ENCODE results near the gene MAGOH.
A peak's percentile ranks its signal among the peaks of the same experiment; 100 is the strongest.

MAGOH gene

DNA sequence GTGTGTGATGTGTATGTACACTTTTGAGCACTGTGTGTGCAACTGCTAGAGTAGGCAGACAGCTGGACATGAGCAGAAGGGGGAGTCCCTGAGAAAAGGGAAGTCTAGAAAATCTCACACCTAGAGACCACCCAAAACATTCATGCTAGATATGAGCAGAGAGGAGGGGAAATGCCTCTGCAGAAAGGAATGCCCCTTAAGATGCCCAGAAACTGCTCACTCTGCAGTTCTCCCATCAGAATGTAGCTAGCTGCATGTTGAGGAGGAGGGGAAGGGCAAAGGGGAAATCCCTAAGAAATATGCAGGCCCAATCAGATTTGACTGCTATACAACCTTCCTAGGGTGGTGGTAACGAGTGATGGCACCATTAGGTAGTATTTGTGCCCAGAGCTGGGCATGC, 31.8 kb upstream of the MAGOH start:
- no peak for DNase-seq

DNA sequence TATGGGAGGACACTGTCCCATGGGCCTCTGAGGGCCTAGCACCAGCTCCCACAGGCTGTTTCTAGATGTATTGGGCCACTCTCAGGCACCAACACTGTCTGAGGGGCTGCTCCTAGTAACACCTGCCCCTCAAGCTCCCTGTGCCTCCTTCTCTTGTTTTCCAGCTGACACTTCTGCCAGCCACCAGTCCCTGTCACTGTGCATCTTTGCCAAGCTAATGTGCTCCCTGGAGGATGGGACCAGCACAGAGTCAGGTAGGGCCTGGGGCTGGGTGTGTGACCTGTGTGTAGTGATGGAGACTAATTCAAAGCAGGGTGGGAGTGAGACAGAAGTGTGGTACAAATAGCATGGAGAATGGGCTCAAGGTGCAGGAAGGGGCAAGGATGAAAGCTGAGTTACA, 29.4 kb upstream of the MAGOH start:
- DNase-seq = no peak

DNA sequence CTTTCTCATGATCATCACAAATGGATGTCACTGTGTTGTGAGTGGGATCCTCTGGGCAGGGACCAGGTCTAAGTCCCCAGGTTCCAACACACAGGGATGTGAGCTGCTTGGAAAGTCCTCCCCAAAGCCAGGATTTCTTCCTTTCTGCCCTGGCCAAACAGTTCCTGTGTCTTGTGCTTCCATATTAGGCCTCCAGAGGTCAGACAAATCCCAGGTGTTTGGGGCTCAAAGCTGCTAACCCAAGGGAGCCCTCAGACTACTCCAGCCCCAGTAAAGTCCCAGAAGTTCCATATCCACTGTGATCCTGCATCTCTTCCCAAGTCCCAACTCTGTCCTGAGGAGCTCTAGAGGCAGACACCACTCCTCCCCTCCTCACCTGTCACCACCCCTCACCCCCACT, 27.7 kb upstream of the MAGOH start:
- DNase-seq = peak; percentile 15

DNA sequence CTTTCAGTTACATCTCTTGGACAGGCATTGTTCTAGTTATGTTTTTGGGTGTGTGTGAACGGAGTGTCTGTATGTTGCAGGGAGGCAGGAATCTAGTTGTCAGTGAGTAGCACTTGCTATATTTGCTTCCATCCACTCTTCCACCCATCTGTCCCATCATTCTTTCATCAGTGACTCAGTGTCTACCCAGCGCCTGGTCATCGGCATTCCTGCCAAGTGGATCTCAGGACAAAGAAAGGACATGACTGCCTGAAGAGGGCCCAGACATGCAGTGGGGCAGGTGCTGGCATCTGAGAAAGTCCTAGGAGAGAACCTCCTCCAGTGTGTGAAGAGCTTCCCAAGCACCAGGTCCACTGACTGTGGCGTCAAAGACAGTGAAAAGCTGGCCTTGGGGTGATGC, 27.3 kb upstream of the MAGOH start:
- DNase-seq = no peak

DNA sequence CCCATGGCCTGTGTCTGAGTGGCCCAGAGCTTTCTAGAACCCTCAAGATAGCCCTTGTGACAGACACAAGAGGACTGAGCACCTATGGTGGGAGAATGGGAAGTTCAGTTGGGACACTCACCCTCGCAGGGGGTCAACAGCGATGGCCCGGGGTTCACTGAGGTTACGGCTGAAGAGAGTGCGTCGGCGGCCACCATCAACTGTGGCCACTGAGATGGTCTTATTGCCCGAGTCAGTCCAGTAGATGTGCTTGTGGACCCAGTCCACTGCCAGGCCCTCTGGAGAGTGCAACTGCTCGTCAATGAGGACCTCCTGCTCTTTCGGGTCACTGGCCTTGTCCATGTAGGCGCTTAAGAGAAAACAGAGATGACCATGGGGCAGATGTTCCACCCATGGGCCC, 25.7 kb upstream of the MAGOH start:
- DNase-seq = no peak

DNA sequence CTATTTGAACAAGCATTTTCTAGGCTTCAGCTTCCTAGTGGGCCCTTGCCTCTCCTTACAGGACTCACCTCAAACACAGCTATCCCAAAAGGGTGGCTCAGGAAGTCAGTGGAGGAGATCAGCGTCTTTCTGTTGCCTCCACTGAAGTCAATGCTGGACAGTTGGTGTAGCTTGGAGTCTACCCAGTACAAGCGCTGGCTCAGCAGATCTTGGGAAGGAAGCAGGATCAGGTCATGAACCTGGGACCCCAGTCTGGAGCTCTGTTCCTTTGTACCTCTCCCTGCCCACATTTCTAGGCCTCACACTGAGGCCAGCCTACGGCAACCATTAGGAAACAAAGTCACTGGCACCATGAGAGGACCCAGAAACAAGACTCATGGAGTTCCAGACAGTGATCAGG, 23.7 kb upstream of the MAGOH start:
- DNase-seq = no peak

DNA sequence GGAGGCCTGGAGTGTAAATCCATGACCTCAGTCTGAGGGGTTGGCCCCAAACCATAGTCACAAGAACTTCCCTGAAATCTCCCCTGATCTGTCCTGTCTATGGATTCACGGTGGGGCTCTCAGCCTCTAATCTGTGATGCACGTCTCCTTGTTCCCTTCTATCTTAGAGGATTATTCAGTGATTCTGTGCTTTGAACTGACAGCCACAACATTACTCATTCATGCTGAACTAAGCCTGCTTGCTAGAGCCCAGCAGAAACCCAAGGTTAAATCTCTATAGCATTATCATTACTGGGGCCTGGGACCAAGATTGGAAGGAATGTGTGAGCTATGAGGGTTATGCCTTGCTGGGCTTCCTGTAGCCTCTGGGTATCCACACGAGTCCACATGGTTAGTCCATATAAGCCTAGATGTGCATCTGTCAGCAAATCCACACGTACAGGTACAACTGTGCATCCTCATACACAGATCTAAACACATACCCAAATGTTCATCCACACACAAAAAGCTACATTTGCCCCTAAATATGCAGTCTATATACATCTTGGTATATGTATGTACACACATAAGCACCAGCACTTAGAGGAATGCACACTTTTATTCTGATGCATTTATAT, 22.4 kb upstream of the MAGOH start:
- DNase-seq = no peak

DNA sequence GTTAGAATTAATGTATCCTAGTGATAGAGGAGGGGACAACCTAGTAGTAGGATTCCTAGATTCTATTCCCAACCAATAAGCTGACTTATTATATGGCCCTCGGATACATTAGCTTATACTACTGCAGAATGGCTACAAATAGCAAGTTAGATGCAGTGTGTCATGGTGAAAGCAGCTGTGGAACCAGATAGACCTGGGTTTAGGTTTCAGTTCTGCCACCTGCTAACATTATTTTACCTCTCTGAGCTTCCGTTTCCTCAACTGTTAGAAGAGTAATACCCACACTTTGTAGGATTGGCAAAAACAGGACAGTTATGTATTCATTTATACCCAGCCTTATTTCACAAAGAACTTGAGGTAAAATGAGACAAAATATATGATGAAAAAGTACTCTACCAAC, 21.6 kb upstream of the MAGOH start:
- DNase-seq = no peak

DNA sequence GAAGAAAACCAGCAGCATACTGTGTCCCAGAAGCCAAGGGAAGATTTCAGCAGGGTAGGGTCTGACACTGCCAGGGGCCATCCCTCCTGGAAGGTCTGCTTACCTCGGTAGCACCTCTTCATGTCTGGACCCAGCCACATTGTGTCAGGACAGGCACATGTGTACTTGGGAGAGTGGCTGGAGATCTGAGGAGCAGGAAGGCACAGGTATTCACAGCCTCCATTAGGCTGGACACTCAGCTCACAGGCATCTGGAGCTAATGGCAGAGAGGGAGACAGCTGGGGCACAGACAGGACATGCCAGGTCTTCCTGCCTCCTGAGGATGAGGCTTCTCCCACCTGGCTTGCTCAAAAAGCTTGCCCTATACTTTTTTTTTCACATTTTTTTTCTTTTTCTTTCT, 19.9 kb upstream of the MAGOH start:
- DNase-seq = no peak

DNA sequence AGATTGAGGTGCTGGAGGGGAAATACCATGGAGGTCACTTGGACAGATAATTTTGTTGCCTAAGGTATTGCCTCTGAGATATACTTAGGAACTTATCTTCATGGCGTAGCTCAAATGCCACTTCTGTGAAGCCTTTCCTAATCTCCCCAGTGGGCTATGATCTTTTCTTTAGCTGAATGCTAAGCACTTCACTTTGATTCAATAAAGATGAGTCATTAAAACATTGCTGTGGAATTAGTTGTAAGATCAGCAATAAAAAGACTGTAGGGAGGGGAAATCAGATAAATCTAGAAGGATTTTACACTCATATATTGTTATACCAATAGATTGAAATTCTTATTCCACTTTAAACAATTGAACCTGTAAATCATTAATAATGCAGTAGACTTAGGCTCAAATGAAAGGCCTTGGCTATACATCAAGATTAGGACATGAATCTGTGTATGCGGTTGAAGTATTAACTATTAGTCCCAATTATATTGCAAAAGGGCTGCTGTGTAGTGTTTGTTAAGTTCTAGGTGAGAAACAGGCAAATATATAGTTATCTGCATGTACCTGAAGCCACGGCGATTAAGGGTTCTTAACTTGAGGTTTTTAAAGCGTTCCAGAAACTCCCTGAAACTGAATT, 19.2 kb upstream of the MAGOH start:
- DNase-seq = no peak

DNA sequence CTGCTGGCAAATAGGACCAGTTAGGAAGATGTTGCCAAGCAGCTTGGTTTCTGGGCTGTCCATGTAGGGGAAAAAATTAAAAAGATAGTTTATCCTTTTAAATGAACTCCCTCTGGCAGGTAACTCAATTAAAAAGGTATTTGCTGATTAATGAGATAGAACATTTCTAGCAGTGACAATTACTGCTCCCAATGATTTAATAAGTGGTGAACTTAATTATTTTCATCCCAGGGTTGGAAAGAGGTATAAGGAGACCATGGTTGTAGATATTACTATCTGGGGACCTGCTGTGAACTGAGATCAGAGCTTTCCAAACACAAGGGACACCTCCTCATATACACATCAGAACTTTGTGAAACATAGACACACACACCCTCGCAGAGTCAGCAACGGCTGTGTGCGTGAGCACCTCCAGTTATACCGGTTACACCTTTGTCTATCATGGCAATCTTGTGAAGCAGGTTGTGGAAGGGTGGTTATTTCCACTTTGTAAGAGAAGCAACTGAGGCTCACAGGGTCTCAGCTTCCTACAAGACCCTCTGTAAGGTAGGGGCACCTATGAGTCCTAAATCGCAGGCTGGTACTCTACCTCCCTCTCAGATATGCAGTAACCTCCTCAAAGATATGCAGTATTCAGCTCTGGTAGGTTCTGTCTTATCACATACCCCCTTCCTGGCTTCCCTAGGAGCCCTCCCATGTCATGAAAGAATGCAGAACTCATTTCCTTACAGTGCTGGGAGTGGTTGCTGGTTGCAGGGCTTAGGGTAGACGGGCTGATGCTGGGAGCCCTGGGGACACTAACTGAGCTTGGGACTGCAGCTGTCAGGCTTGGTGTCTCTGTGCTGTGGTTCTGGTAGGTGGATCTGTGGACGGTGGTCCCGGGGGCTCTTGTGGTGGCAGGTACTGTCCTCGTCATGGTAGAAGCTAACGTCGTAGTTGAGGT, 18.5 kb upstream of the MAGOH start:
- DNase-seq = no peak

DNA sequence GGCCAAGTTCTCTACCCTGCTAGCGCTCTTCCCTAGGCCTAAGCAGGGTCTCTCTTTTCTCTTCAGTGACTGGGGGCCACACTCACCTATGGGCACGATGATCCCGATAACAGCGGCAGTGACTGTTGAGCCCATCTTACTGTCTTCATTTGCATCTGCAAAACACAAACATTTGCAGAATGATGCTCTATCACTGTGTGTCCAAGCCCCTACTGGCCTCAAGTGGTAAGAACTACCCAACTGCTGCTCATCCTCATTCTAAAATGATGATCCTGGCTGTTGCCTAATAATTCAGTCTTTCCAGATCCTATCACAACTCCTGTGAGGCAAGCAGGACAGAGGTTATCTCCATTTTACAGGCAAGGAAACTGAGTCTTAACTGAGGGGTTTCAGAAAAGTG, 16.7 kb upstream of the MAGOH start:
- DNase-seq = no peak

DNA sequence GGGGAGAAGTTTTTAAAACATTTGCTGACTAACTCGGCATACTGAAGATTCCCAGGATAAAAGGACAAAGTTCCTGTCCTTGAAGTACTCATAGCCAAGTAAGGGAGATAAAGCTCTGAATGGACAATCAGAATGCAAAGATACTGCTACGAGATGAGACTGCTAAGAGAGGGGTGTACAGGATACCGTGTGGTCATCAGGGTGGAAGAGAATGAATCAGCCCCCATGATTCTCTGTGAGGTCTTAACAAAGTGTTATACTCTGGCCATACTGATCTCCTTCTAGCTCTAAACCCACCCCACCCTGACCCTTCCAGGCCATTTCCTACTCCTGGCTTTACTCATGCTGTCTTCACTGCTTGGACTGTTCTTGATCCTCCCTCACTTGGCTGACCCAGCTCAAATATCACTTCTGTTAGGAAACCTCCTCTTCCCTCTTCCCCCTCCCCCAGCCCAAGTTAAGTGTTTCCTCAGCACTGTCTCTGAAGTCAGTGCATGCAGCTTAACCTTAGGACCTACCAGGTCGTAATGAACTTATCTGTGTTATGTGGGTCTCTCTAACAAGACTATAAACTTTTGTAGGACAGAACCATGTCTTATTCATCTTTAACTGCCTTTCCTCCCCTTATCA, 15.8 kb upstream of the MAGOH start:
- DNase-seq = peak; percentile 45

DNA sequence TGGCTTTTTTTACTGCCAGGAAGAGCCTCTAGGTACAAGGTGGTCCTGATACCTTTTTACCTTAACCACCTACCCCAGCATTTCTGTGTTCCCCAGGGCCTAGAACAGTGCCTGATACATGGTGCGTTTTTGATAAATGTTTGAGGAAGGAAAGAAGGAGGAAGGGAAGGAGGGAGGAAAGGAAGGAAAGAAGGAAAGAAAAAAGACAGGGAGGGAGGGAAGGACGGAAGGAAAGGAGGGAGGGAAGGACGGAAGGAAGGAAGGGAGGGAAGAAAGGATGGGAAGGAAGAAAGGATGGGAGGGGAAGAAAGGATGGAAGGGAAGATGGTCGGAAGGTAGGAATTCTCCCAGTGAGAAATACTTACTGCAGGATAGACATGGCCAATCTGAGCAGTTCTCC, 12.0 kb upstream of the MAGOH start:
- no peak for DNase-seq

DNA sequence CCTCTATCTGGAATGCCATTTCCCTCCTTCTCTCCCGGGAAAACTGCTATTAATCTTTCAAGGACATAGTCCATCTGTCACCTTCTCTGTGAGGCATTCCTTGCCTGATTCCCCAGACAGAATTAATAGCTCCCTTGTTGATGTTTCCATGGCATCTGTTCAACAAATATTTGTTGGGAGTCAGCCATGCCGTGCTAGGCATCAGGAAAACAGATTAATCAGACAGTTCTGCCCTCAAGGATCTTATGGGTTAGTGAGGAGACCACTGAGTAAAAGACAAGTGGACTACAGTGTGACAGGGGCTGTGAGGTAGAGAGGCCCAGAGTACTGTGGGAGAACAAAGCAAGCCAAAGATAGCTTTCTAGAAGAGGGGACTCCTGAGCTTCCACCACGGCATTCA, 11.4 kb upstream of the MAGOH start:
- DNase-seq = no peak

DNA sequence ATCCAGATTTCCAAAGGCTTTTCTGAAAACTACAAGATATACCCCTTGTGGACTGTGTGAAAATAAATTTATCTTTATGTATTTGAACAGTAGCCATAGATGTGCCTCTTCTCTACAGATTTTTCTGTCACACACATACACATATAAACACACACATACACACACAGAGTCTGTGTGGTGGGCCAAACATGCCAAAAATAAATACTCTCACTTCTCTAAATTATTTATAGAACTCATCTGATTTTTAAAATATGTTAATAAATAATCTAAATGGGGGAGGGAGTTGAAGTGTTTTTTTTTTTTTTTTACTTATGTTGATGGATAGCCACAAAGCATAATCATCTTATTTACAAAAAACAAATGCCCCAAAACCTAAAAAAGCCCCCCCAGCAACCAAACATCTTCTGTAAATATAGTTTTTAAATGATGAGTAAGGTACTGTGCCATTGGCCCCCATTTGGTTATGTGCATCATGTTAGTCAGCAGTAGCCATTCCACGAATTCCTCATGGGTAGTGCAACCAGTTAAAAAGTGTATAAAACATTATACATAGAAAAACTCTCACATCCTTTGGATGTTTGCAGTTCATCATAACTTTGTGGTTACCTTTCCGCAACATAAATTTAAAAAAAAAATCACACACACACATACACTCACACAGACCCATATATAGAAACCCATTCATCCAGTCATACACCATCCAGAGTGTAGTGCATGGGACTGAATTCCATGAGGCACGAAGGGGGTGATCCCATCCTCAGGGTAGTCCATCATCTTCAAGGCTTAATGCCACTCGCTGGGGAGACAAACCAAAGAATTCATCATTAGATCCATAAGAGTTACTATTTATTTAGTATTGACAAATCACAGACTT, 8.2 kb upstream of the MAGOH start:
- DNase-seq = peak; percentile 91

DNA sequence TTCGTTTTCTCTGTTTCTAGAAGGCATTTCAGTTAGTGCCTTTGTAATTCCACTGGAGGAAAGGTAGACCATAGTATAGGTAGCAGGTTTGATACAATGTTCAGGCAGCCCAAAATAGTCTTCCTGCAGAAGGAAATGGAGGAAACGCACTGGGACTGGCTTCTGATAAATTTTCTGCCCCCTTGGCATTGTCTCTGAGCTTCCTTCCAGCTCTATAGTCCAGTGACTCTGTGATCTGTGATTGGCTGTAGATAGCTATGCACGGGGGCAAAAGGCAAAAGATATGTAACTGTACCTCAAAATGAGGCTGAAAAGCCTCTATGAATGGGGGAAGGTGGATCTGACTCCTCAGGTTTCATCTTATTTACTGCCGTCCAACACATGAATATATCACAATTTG, 5.8 kb upstream of the MAGOH start:
- DNase-seq = no peak

DNA sequence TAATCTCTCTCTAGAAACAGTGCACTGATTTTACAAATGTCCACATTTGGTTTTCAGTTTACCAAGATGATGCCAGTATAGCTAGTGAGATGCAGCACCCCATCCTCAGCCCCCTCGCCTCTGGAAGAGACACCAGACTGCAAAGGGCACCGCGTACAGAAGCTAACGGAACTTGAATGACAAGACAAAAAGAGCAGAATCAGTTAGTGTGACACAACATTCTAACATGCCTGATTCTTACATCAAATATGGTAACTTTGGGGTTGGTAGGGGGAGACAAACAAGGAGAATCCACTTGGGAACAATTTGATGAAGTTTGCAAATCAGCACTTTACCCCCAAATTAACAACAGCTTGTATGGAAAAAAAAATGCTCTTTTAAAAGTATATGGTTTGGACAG, 4.1 kb upstream of the MAGOH start:
- no peak for DNase-seq

DNA sequence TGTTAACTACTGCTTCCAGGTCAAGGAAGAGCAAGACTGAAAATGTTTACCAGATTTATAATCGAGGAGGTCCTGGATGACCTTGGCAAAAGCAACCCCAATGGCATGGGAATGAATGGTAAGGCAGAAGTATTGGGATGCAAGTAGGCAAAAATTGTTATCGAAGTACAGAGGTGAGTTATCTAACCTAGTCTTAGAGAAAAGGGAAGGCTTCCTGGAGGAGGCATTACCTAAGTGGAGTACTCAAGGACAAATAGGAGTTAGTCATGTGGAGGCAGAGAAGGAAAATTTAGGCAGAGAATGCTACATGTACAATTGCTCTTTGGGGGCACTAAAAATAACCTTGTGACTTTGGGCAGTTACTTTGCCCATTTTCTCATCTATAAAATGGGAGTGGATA, 3.5 kb upstream of the MAGOH start:
- DNase-seq = no peak

DNA sequence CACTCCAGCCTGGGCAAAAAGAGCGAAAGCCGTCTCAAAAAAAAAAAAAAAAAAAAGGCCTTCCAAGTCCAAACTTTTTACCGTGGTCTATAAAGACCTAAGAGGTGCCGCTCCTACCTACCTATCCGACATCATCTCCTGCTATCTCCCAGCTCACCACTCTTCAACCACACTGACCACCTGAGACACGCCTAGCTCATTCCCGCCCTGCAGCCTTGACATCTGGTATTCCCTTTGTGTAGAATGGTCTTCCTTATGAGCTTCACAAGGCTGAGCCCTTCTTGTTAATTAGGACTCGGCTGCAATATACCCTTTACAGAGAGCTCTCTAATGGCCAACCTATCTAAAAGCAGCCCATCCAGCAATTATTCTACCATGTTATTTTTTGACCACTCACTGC, 680 bp downstream of the MAGOH start:
- DNase-seq = no peak

DNA sequence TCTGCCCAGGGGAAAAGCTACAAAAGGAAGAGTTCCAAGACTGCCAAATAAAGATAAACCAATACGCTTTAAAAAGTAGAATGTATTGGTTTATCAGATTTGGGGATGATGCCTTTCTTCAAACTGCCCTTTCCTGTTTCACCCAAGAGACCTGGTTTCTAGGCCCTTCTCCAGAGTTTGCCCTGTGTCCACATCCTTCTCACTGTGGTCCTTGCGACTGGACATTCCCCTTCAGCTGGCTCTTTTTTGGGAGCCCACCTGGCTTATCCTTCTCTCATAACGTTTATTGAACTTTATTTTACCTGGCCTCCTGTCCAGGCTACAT, 17.4 kb downstream of the MAGOH start:
- DNase-seq = no peak

DNA sequence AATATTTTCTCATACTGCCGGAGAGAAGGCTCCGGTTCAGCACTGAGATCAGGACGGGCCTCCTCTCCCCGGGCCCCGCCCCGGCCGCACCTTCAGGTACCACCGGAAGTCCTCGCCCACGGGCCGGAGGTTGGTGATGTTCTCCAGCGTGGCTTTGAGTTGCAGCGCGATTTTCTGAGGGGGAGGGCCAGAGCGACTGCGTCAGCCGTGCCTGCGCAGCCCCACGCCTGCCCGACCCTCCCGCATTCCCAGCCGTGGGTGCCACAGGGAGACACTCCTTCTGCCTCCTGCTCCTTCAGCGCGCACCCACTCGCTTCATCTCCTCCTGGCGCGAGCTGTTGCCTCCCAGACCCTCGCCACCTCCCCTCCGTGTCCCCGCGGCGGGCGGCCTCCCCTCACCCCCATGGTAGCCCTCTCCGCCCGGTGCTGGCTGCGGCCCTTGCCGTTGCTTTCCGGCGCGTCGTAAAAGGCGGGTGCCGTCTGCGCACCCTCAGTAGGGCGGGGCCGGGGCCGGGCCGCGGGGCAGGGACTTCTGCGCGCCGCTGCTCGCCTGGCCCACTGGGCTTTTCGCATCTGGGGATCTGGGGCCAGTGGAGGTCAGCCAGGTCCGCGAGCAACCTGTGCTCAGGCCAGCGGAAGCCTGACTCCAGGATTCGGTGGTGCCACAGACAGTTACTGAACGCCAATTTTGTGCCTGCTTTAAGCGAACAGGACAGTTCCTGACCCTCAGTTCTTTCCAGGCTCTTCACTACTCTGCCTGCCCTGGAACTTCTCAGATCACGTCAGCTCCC, 18.0 kb downstream of the MAGOH start, which contains the start of gene CZIB:
Gene CZIB (minus strand): TSS at position 464 of the 791 bp plus-strand sequence. CDS start 59 bp downstream, at position 405.
- peak; percentile 90 for DNase-seq

All from EL (cell line).